Uterus (tissue), 4 donors: Measurements from ENCODE around the gene AJAP1. TPM values are rescaled to one million over a fixed set of nuclear protein-coding genes. Genes with fewer than 3 reads are reported as not detected.

Experiments
- DNase-seq, 2 donors: peaks; one replicate each; pipeline ENCODE4 v3.0.0-alpha.2; 2019 to 2020
- H3K27ac ChIP-seq, 2 donors: fragments of 200-600 bp; sonication (generic); 1 replicate in 1 of 2; 2 replicates in 1 of 2; pipeline ENCODE4 v1.5.1; 2016 to 2018
- H3K27me3 ChIP-seq, 2 donors: fragments of 200-600 bp; sonication (generic); one replicate each; pipeline ENCODE4 v1.5.1; 2018 to 2019; ENCODE audit warnings: control low read depth in 1 of 2
- H3K36me3 ChIP-seq, 2 donors: fragments of 200-600 bp; sonication (generic); one replicate each; pipeline ENCODE4 v1.5.1; 2019; ENCODE audit warnings: control low read depth in 1 of 2
- H3K4me1 ChIP-seq, 2 donors: fragments of 200-600 bp; sonication (generic); one replicate each; pipeline ENCODE4 v1.5.1; 2018 to 2019; ENCODE audit warnings: control low read depth in 1 of 2
- H3K4me3 ChIP-seq, 2 donors: fragments of 200-600 bp; sonication (generic); 1 replicate in 1 of 2; 2 replicates in 1 of 2; pipeline ENCODE4 v1.5.1; 2018 to 2019; ENCODE audit warnings: mild to moderate bottlenecking in 1 of 2
- H3K9me3 ChIP-seq, 2 donors: fragments of 200-600 bp; sonication (generic); one replicate each; pipeline ENCODE4 v1.5.1; 2019; ENCODE audit warnings: control low read depth in 1 of 2
- POLR2A ChIP-seq, 2 donors: fragments of 450-650 bp; IDR thresholded peaks; one replicate each; pipeline ENCODE4 v1.6.1; 2016; ENCODE audit warnings: antibody characterized with exemption in 2 of 2, mild to moderate bottlenecking in 1 of 2, moderate library complexity in 1 of 2
- intact Hi-C: fragments of 100-400 bp; cut with DNase I; formaldehyde crosslinking; loops from one replicate; pipeline ENCODE4 v1.15.1; 2023; ENCODE audit warnings: low total_unique reads
- total RNA-seq, 4 donors: library from RNA; depleted of rRNA in 3 of 4; stranded (reverse); fragments of >200 nt in 3 of 4; gene quantifications; one replicate each; pipeline versions ENCODE4 v1.1.0 to v1.2.4, GENCODE V29; 2014 to 2023
- TF ChIP-seq, protein P1 (sequence below), 4 experiments: fragments of 200-600 bp in 2 of 4; fragments of 450-650 bp in 2 of 4; sonication (generic) in 2 of 4; IDR thresholded peaks; one replicate each; pipeline ENCODE4 v1.5.1; 2016 to 2019; ENCODE audit warnings: antibody characterized with exemption in 4 of 4, mild to moderate bottlenecking in 2 of 4, moderate library complexity in 1 of 4
- donor health status: DM: yes; HTN: yes; CAD: no.

Gene AJAP1
- total RNA-seq, 4 donors from 2014 or later: 0.97 to 2.7 (median 2.0) TPM; not detected in 1

DNA sequence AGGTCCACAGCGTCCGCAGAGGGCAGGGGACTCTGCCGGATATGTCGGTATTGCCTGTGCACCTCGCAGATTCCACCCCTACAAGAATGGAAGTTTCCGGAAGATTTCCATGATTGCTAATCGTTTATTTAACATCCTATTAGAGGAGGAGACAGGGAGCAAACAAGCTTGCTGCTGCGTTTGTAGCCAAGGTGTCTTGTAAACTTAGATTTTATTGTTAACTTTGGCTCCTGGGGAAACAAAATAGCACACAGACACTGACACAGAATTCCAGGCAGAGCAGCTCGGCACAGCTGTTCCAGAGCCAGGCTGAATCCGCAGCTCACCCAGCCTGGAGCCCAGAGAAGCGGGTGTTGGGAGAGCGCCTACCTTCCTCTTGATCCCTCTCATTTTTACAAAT, 75.7 kb downstream of the AJAP1 start:
- Histone ChIP-seq H3K4me3 (no peak overlapping the region), H3K9me3 (no peaks in the 10 kb centered on the region), H3K27ac (no peak overlapping the region), H3K36me3 (no peaks in the 10 kb centered on the region), H3K4me1 (no peaks in the 10 kb centered on the region), H3K27me3 (no peaks in the 10 kb centered on the region)
- intact Hi-C loops: no loop called here
- no peak for TF ChIP-seq POLR2A (IDR thresholded peaks at IDR 0.05)
- TF ChIP-seq, protein P1, sequence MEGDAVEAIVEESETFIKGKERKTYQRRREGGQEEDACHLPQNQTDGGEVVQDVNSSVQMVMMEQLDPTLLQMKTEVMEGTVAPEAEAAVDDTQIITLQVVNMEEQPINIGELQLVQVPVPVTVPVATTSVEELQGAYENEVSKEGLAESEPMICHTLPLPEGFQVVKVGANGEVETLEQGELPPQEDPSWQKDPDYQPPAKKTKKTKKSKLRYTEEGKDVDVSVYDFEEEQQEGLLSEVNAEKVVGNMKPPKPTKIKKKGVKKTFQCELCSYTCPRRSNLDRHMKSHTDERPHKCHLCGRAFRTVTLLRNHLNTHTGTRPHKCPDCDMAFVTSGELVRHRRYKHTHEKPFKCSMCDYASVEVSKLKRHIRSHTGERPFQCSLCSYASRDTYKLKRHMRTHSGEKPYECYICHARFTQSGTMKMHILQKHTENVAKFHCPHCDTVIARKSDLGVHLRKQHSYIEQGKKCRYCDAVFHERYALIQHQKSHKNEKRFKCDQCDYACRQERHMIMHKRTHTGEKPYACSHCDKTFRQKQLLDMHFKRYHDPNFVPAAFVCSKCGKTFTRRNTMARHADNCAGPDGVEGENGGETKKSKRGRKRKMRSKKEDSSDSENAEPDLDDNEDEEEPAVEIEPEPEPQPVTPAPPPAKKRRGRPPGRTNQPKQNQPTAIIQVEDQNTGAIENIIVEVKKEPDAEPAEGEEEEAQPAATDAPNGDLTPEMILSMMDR (IDR thresholded peaks at IDR 0.05): no peak
- DNase-seq: no peak

DNA sequence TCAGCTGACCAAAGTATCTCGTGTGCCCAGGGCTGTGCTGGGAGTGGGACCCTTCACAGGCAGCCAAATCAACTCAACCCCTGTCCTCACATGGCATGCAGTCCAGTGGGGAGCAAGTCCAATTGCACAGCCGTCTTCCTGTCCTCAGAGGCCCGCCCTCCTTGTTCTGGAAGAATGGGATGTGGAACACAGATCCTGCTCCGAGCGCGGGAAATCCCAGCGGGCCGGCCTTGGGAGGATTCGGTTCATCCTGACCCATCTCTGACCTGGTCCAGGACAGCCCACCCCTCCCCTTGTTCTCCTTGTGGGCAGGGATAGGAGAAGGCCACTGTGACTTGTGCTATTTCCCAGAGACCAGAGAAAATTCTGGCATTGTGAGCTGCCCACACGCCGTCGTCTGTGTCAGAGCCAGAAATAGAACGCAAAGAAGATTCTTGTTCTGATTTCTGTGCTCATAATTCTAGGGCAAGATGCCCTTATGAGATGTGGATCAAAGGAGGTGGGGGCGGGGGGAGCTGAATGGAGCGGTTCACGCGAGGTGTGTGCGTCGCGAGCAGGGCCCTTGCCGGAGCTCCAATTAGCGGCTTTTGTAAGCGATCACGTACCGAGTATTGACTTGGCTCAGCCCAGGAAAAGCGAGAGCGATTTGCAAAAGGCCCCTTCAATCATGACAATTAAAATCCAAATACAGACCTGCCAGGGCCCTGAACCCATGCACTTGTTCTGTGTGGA, 79.2 kb downstream of the AJAP1 start:
- H3K4me3 ChIP-seq: no peak overlapping the region
- no peaks in the 10 kb centered on the region for H3K36me3 ChIP-seq
- TF ChIP-seq, protein P1 (IDR thresholded peaks at IDR 0.05): no peak
- TF ChIP-seq POLR2A (IDR thresholded peaks at IDR 0.05): no peak
- H3K27ac ChIP-seq: no peak overlapping the region
- no peaks in the 10 kb centered on the region for H3K9me3 ChIP-seq
- intact Hi-C loops: no loop called here
- no peaks in the 10 kb centered on the region for H3K4me1 ChIP-seq
- DNase-seq: no peak
- H3K27me3 ChIP-seq: no peaks in the 10 kb centered on the region

DNA sequence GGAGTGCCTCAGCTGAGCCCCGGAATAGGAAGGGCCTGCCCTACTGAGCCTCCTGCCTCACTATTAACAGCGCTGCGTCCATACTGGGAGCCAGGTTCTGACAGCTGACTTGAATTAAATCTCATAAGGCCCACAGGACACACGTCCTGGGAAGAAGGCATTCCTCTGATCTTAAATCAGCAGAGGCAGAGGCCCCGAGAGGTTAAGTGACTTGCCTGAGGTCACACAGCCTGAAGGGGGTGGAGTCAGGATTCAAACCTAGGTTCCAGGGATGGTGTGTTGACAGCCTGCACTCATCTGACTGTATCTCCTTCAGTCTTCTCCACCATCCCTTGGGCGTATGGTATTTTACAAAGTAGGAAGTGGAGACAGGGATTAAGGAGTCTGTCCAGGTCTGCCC, 79.8 kb downstream of the AJAP1 start:
- H3K9me3 ChIP-seq: no peaks in the 10 kb centered on the region
- H3K27ac ChIP-seq: no peak overlapping the region
- DNase-seq: no peak

DNA sequence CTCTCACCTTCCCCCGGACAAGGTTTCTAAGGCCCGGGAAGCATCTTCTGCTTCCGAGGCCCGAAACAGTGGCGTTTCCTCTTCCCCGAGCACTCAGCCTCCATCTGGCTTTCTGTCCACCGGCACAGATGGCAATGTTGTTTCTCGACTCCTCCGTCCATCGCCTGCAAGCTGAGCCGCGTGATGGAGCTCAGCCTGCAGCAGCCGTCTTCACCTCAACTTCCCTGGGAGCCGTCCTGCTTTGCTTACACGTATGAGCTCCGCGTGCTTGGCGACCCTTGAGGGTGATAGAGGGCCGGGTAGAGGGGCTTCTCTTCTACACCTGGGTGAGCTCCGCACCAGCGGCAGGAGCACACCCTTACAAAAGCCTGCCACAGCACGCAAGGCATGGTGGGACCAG, 80.4 kb downstream of the AJAP1 start:
- H3K4me3 ChIP-seq: no peak overlapping the region
- no peaks in the 10 kb centered on the region for H3K27me3 ChIP-seq
- H3K9me3 ChIP-seq: no peaks in the 10 kb centered on the region
- no peaks in the 10 kb centered on the region for H3K4me1 ChIP-seq
- TF ChIP-seq, protein P1 (IDR thresholded peaks at IDR 0.05): no peak
- no peak for TF ChIP-seq POLR2A (IDR thresholded peaks at IDR 0.05)
- no peaks in the 10 kb centered on the region for H3K36me3 ChIP-seq
- intact Hi-C loops: no loop called here
- no peak overlapping the region for H3K27ac ChIP-seq
- no peak for DNase-seq

More for the DNA sequence above, 79.8 kb downstream of the AJAP1 start:
- no peaks in the 10 kb centered on the region for H3K4me1 ChIP-seq
- intact Hi-C loops: no loop called here
- H3K27me3 ChIP-seq: no peaks in the 10 kb centered on the region
- TF ChIP-seq, protein P1 (IDR thresholded peaks at IDR 0.05): no peak
- TF ChIP-seq POLR2A (IDR thresholded peaks at IDR 0.05): no peak
- H3K36me3 ChIP-seq: no peaks in the 10 kb centered on the region
- no peak overlapping the region for H3K4me3 ChIP-seq

DNA sequence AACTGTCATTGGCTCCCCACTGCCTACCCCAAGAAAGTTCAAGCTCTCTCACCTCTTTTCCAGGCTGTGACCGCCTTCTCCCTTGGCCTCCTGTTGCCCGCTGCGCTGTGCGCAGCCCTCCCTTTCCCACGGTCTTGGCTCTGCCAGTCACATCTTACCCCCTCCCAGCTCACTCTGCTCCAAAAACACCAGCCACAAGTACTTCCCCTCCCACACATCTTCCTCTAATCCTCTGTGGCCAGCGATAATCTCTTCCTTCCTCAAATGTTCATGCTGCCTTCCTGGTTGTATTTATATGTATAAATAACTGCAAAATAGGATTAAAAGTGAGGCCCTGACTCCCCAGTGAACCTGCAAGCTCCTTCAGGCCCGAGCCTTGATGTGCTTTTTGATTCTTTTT, 81.8 kb downstream of the AJAP1 start:
- Histone ChIP-seq H3K9me3 (no peaks in the 10 kb centered on the region), H3K4me3 (no peak overlapping the region), H3K4me1 (no peaks in the 10 kb centered on the region), H3K27me3 (no peaks in the 10 kb centered on the region), H3K27ac (no peak overlapping the region), H3K36me3 (no peaks in the 10 kb centered on the region)
- no peak for DNase-seq
- intact Hi-C loops: no loop called here
- TF ChIP-seq POLR2A (IDR thresholded peaks at IDR 0.05): no peak
- TF ChIP-seq, protein P1 (IDR thresholded peaks at IDR 0.05): no peak
